DND-41 (cell line): ENCODE data around the gene GSK3A.

Experiments used
- ATAC-seq: fragments of 200-7000 bp; cut with Tn5 transposase; 3 replicates; pipeline ENCODE4 v1.9.1; 2021; ENCODE audit warnings: low read depth; ENCODE audit not compliant: insufficient read depth
- DNase-seq: peaks from one replicate; pipeline ENCODE4 v3.0.0-alpha.2; 2020
- H2AFZ ChIP-seq: 2 replicates; pipeline ENCODE4 v1.6.0; 2012; ENCODE audit warnings: low read depth, low read length
- H3K27ac ChIP-seq: 2 replicates; pipeline ENCODE4 v1.5.1; 2012; ENCODE audit warnings: low read length, inconsistent platforms
- H3K27me3 ChIP-seq: fragments of 200-600 bp; sonication (generic); 2 replicates; pipeline ENCODE4 v1.6.0; 2012; ENCODE audit warnings: low read length, mild to moderate bottlenecking, inconsistent platforms; ENCODE audit not compliant: insufficient read depth, poor library complexity
- H3K36me3 ChIP-seq: 2 replicates; pipeline ENCODE4 v1.5.1; 2012; ENCODE audit warnings: low read length, inconsistent platforms; ENCODE audit not compliant: insufficient read depth
- H3K4me1 ChIP-seq: 2 replicates; pipeline ENCODE4 v1.5.1; 2012; ENCODE audit warnings: mild to moderate bottlenecking, low read length; ENCODE audit not compliant: insufficient read depth
- H3K4me2 ChIP-seq: 2 replicates; pipeline ENCODE4 v1.6.0; 2012; ENCODE audit warnings: mild to moderate bottlenecking, moderate library complexity, low read length, inconsistent platforms; ENCODE audit not compliant: insufficient read depth
- H3K4me3 ChIP-seq, 2 experiments: fragments of 200-600 bp in 1 of 2; shearing (Covaris generic) in 1 of 2; 2 replicates each; pipeline ENCODE4 v1.5.1; 2012 to 2016; ENCODE audit warnings: inconsistent platforms in 2 of 2, low read length in 2 of 2, mild to moderate bottlenecking in 2 of 2, low read depth in 1 of 2, moderate library complexity in 1 of 2
- H3K79me2 ChIP-seq: 2 replicates; pipeline ENCODE4 v1.6.0; 2012; ENCODE audit warnings: low read length, inconsistent platforms; ENCODE audit not compliant: insufficient read depth
- H3K9ac ChIP-seq: 2 replicates; pipeline ENCODE4 v1.6.0; 2012; ENCODE audit warnings: low read depth, mild to moderate bottlenecking, inconsistent platforms, low read length, moderate library complexity
- H3K9me3 ChIP-seq: 2 replicates; pipeline ENCODE4 v1.5.1; 2012; ENCODE audit warnings: low read length, moderate library complexity, mild to moderate bottlenecking, inconsistent platforms; ENCODE audit not compliant: insufficient read depth, severe bottlenecking
- H4K20me1 ChIP-seq: 2 replicates; pipeline ENCODE4 v1.6.0; 2012; ENCODE audit warnings: low read length; ENCODE audit not compliant: insufficient read depth
- CTCF ChIP-seq: IDR thresholded peaks from 2 replicates; pipeline ENCODE4 v1.5.1; 2012; ENCODE audit warnings: borderline replicate concordance, low read length, moderate library complexity, mild to moderate bottlenecking; ENCODE audit not compliant: poor library complexity, severe bottlenecking; ENCODE audit errors: extremely low read depth
- EZH2 ChIP-seq: IDR thresholded peaks from 3 replicates; pipeline ENCODE4 v1.6.1; 2012; ENCODE audit warnings: borderline replicate concordance, low read depth, mild to moderate bottlenecking, moderate library complexity, low read length, inconsistent platforms; ENCODE audit not compliant: severe bottlenecking

Gene GSK3A

DNA sequence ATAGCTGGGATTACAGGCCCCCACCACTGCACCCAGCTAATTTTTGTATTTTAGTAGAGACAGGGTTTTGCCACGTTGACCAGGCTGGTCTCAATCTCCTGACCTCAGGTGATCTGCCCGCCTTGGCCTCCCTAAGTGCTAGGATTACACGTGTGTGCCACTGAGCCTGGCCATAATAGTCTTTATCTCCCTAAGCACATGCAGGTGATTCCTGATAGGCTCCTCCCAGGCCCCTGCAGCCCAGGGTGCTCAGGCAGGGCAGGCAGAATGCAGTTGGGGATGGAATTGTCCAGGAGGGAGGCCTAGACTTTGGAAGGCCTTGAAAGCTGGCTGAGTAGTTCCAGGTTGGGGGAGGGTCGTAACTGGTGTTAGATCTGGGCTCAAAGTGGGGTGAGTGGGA, 13.8 kb downstream of the GSK3A start:
- Histone ChIP-seq H3K27ac (no peak overlapping the region), H3K4me2 (no peak overlapping the region), H3K9ac (no peak overlapping the region), H3K36me3 (peaks cover 93% of the 10 kb centered on the region), H3K4me3 (no peak overlapping the region), H3K79me2 (peaks cover 33% of the 10 kb centered on the region), H3K27me3 (no peaks in the 10 kb centered on the region), H2AFZ (no peak overlapping the region), H3K9me3 (no peaks in the 10 kb centered on the region), H3K4me1 (no peaks in the 10 kb centered on the region), H4K20me1 (peaks cover 68% of the 10 kb centered on the region)
- DNase-seq (no peak), ATAC-seq (no peak)
- TF ChIP-seq CTCF (no peak), EZH2 (no peak)

DNA sequence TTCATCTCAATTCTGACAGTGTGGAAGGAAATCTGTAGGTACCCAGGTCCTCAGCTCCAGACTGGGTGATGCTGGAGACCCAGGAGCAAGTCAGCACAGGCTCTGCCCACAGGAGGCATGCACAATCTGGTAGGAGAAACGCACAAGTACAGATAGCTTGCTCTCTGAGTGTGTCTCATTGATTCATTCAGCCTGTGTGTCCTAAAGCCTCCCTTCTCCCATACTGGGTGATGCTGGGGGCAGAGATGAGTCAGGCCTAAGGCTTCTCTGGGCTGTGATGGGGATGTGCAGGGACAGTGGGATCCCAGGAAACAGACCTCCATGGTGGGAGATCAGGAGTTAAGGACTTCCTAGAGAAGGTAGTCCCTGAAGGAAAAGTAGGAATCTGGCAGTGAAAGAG, 15.5 kb downstream of the GSK3A start:
- ATAC-seq, result no peak
- H3K4me3 ChIP-seq, result no peak overlapping the region
- H3K9ac ChIP-seq, result no peak overlapping the region
- H3K27ac ChIP-seq, result no peak overlapping the region
- no peak overlapping the region for H3K4me2 ChIP-seq
- H3K27me3 ChIP-seq, result no peaks in the 10 kb centered on the region
- TF ChIP-seq EZH2 (no peak), CTCF (no peak)
- H2AFZ ChIP-seq, result no peak overlapping the region
- H3K79me2 ChIP-seq, result peaks cover 38% of the 10 kb centered on the region
- no peaks in the 10 kb centered on the region for H3K9me3 ChIP-seq
- H3K36me3 ChIP-seq, result peaks cover 81% of the 10 kb centered on the region
- no peak for DNase-seq
- H3K4me1 ChIP-seq, result peaks cover 7% of the 10 kb centered on the region; the same call in 1 of the 2 replicates
- H4K20me1 ChIP-seq, result peaks cover 60% of the 10 kb centered on the region

DNA sequence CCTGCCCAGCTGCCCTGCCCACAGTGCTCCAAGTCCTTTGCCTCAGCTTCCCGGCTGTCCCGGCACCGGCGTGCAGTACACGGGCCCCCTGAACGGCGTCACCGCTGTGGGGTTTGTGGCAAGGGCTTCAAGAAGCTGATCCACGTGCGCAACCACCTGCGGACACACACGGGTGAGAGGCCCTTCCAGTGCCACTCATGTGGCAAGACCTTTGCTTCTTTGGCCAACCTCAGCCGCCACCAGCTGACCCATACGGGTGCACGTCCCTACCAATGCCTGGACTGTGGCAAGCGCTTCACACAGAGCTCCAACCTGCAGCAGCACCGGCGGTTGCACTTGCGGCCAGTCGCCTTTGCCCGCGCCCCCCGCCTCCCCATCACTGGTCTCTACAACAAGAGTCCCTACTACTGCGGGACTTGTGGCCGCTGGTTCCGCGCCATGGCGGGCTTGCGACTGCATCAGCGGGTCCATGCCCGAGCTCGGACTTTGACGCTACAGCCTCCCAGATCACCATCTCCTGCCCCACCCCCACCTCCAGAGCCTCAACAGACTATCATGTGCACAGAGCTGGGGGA, 16.6 kb downstream of the GSK3A start:
- DNase-seq, result no peak
- Histone ChIP-seq H3K4me1 (peaks cover 18% of the 10 kb centered on the region), H4K20me1 (peaks cover 62% of the 10 kb centered on the region), H2AFZ (no peak overlapping the region), H3K4me2 (no peak overlapping the region), H3K27ac (no peak overlapping the region), H3K9ac (no peak overlapping the region), H3K4me3 (no peak overlapping the region), H3K79me2 (peaks cover 49% of the 10 kb centered on the region), H3K36me3 (peaks cover 70% of the 10 kb centered on the region), H3K27me3 (no peaks in the 10 kb centered on the region), H3K9me3 (no peaks in the 10 kb centered on the region)
- TF ChIP-seq EZH2, result no peak
- TF ChIP-seq CTCF, result no peak
- no peak for ATAC-seq
